Epithelial cell of prostate (primary cell): Measurements from ENCODE around the gene TAL1.

Source experiments
- DNase-seq: peaks from one replicate; pipeline ENCODE4 v3.0.0-alpha.2; 2011; ENCODE audit warnings: low read depth, low spot score
- H3K27ac ChIP-seq: fragments of 450-650 bp; 2 replicates; pipeline ENCODE4 v1.5.1; 2017; ENCODE audit warnings: mild to moderate bottlenecking

Gene TAL1

GRCh38 chr1:47229886-47230691, 1.9 kb downstream of the TAL1 start:
- no peak for DNase-seq
- no peak overlapping the region for H3K27ac ChIP-seq

DNA sequence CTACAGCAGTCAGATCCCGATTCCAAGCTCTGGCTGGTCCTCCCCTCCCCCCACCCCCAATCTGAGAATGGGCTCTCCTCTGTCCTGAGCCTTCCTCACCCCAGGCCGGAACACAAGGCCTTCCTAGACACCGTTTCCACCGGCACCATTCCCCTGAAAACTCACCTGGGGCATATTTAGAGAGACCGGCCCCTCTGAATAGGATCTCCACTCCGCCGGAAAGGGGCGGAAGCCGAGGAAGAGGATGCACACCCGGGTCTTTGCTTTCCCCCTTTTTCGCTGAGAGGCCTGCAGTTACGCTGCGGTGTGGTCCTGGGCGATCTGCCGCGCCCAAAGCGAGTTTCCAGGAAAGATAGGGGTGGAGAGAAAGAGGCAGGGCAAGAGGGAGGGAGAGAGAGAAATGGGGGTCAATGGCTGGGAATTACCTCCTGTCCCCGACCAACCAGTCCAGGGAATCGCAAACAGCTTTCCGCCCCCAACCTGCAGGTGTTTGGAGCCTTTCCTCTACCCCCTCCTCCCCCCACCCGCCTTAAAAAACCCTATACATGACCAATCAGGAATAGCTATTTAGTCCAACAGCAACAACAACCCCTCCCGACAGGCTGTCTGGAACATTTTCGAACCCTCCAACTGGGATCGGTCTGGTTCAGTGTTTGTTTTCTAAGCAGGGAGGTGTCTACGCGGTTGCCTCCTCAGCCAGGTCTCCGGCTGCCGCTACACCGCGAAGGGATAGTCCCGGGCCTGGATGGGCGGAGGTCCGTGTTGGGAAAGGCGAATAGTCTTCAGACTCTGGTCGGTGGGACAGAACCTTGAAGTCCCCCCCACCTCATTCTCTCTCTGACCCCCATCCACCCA, 2.8 kb downstream of the TAL1 start:
- H3K27ac ChIP-seq, result no peak overlapping the region
- no peak for DNase-seq

DNA sequence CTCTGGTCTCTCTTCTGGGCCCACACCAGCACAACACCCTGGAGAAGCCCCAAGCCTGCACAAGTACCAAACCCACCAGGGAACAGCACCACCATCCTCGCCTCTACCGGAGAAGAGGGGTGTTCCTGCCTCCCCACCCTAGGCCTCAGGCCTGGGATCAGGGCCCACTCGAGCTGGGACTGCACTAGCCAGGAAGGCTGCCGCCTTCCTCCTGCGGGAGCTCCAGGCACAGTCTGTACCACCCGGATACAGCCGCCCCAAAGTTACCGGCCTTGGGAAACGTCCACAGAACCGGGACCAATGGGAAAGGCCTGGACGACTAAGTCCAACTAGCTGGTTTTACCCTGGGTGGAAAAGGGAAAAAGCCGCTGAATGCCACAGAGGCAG, 3.4 kb downstream of the TAL1 start:
- DNase-seq, result no peak
- H3K27ac ChIP-seq, result no peak overlapping the region

DNA sequence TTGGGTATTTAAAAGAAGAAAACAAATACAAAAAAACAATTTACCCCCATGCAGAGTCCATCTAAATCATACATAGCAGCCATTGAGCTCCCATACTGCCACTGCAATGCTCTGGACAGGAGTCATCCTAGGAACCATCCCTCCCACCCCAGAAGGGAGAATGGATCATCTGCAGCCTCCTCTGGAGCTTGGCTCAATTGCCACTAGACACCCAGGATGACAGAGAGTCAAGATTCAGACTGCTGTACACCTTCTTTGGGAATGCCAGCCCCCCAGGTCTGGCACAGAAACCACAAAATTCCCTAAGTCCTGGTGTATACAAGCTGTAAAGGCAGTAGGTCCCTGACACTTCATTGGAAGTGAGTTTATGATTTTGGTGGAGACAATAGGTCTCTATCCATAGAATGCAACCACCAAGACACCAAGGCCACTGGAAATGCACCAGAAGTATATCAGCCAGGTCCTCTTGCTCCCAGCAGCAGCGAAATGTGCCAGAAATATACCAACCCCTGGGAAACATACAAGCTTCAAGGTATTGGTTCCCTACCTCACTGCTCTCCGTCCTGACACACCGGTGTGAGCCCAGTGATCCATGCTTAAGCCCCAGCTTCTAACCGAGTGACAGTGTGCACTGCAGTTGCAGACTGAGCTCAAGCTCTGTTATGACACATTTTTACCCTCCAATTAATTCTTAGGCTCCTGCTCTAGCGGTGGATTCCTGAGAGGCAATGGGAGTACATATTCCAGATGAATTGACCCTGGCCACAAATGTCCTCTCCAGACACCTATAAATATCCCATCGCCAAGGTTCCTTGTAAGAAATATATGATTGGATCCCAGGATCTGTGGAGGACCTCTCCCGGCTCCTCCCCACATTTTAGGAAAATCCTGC, 4.4 kb downstream of the TAL1 start:
- no peak overlapping the region for H3K27ac ChIP-seq
- no peak for DNase-seq

DNA sequence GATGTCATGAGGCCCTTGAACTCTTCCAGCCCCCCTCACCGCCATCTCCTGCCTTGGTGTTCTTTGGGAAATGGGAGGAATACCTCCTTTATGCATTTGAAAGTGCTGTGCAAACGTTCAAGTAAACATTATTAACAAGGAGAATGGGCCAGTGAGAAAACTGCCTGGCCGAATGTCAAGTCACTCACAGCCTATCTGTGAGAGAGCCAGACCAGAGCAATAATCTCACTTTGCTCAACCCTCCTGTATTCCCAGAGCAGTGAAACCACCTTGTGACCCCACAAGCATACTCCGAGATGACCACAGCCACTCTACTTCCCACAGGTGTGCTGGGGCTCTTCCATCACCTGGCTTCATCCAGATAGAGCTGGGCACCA, 5.2 kb downstream of the TAL1 start:
- DNase-seq, result no peak
- no peak overlapping the region for H3K27ac ChIP-seq

DNA sequence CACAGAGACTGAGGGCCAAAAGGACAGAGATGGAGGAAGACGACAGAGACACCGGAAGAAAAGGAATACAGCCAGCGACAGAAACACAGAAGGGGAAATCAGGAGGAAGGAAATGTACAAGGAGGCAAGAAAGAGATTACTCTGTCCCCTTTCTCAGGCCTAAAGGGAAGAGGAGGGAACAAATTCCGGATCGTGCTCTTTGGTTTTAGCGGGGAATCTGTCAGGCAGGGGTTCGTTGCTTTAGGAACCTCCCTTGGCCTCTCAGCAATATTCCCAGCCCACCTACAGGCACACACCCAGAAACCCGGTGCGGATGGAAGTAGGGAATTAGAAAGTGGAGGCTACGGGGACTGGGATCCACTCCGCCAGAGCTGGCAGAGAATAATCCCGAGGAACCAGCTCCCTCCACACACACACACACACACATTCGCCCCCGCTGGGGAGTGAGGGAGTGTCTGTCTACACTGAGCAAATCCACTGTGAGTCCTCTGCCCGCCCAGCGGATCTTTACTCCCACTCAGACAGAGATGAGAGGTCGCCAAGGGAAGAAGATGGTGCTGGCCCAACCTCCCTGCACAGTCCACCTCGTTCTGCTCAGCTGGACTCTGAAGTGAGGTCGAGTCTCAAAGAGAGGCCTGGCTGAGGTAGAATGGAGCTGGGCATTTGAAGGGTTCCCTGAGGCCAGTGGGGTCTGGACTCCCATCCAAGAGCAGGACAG, 5.7 kb downstream of the TAL1 start:
- H3K27ac ChIP-seq, result no peak overlapping the region
- DNase-seq, result no peak

DNA sequence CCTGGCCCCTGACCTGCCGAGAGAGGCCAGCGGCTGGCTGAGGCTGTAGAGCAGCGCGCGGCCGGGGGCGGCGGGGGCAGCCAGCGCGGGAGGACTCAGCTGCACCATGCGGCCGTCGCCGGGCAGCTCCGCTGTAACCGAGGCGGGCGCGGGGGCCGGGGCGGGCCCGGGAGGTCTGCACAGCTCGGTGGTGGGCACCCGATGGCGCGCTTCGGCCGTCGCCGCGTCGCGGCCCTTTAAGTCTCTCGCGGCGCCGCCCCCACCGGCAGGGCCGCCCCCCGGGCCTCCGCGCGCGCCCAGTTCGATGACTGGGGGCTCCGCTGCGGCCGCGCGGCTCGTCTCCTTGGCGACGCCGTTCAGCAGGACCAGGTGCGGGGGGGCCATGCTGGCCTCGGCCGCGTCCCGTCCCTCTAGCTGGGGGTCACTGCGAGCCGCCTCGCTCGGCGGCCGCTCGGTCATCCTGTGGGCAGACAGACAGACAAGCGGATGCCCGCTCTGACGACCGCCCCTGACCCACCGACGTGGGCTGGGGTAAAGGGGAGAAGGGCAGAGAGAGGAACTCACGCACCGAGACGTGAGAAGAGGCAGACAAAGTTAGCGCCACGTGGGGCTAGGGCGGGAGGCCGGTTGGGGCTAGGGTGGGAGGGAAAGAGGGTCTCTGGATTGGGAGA, 6.5 kb downstream of the TAL1 start:
- no peak overlapping the region for H3K27ac ChIP-seq
- no peak for DNase-seq

GRCh38 chr1:47224676-47225399, 7.2 kb downstream of the TAL1 start:
- H3K27ac ChIP-seq, result no peak overlapping the region
- no peak for DNase-seq

- H3K27ac ChIP-seq, result no peak overlapping the region
- DNase-seq, result no peak
Measured at GRCh38 chr1:47223921-47224675, 7.9 kb downstream of the TAL1 start.

DNA sequence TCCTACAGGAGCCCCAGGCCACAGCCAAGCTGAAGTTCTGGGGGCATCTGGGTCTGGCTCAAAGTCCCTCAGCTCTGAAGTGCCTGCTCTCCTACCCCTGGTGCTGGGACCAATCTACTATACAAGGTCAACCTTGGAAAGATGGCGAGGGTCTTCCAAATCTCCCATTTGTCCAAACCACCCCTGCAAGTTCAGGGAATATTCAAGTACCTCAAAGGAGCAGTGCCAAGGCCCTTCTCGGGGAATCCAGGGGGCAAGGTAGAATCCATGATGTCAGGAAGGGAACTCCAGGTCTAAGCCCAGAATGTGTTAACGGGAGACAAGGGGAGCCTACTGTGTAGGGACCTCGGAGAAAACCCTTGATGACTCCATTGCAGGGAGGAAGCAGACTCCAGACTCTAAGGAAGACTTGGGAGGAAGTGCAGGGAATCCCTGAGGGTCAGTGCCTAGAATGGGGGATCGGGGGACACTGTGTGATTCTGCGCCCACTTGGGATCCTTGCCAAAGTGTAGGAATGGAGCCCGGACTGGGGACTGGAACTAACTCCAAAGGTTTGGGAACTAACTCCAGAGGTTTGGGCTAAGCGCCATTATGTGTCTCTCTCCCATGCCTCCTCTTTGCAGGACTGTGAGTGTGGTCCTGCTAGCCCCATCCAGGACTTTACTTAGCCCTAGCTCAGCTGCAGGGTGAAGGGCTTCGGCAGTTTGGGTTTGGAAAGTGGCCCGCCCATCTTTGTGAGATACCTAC, 8.7 kb downstream of the TAL1 start:
- no peak for DNase-seq

DNA sequence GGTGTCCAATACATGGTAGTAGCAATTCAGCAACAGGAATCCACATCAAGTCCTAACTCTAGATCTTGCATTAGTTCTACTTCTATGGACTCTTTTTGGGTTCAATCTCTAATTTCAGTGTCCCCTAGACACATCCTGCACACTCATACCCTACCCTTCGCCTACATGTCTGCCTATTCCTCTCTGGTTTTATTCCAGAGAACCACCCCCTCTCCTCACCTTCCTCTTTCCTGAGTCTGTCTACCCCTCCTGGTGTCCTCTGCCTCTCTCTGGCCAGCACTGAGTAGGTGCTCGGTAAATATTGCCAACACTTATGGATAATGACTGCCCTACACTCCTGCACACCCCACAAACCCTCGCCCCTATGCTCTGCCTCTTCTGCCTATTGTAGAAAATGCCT, 9.5 kb downstream of the TAL1 start:
- no peak for DNase-seq
- no peak overlapping the region for H3K27ac ChIP-seq

More for the DNA sequence above, 8.7 kb downstream of the TAL1 start:
- no peak overlapping the region for H3K27ac ChIP-seq

DNA sequence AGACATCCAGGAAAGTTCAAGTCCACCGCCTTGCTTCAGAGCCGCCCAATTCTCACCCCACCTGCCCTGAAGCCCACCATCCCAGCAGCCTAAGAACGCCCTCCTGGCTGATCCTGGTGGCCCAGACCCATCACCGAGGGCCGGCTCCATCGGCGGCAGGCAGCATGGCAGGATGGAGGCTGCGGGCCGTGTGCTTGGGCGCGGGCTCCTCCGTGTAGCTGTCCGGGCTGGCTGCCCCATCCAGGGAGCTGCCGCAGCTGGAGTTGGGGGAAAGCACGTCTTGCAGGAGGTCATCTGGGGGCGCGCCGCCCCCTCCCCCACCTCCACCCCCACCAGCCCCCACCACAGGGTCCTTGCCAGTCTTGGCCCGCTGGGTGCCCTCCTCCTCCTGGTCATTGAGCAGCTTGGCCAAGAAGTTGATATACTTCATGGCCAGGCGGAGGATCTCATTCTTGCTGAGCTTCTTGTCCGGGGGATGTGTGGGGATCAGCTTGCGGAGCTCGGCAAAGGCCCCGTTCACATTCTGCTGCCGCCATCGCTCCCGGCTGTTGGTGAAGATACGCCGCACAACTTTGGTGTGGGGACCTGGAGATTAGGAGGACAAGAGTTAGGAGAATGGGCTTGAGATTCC, 12.3 kb downstream of the TAL1 start:
- no peak overlapping the region for H3K27ac ChIP-seq
- DNase-seq, result no peak

DNA sequence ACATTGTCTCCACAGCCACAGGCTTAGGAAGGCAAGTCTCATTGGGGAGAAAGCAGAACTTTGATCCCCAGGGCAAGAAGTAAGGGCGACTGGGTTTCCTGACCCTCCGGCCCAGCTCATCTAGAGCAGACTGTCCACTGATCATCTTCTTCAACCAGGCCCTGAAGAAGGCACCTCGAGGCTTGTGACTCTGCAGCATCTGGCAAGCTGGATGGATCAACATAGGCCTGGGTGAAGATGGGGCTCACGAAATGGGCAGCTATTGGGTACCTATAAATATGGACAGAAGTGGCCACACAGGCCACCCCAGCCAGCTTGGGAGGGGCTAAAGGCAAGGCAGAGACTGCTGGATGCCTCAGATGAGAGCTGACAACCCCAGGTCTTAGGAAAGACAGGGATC, 13.0 kb downstream of the TAL1 start:
- H3K27ac ChIP-seq, result no peak overlapping the region
- no peak for DNase-seq

- DNase-seq, result no peak
- H3K27ac ChIP-seq, result no peak overlapping the region
Measured at GRCh38 chr1:47216278-47217059, 15.6 kb downstream of the TAL1 start.

GRCh38 chr1:47215713-47216112, 16.3 kb downstream of the TAL1 start:
- H3K27ac ChIP-seq, result no peak overlapping the region

DNA sequence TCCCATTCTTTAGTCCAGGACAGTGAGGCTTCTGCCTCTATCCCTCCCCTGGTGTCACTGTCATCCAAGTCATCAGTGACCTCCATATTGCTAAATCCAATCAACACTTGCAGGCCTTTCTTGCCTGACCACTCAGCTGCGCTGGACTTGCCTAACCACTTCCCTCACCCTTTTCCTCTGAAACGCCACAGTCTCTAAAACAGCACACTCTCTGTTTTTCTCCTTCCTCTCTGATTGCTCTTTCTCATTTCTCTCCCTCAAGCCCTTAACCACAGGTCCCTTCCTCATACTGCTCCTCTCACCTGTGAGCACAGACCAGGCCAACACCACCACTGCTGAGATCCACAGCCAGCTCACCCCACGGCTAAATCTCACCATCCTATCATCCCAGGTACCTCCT, 17.5 kb downstream of the TAL1 start:
- H3K27ac ChIP-seq, result no peak overlapping the region
- no peak for DNase-seq

More at GRCh38 chr1:47215713-47216112, 16.3 kb downstream of the TAL1 start:
- no peak for DNase-seq
